ENCODE measurements around the gene ETV3L.

Gene ETV3L

GRCh38 chr1:157132616-157133167 lies 33.1 kb upstream of the ETV3L start:
- no peak for DNase-seq (ENCODE audit: low read depth in 1 of 2, low spot score in 1 of 2)

GRCh38 chr1:157132111-157132510 lies 32.5 kb upstream of the ETV3L start:
- DNase-seq (ENCODE audit: low read depth in 1 of 2, low spot score in 1 of 2) = no peak

- DNase-seq (ENCODE audit: low read depth in 1 of 2, low spot score in 1 of 2) = no peak
These were observed 31.7 kb upstream of the ETV3L start for GRCh38 chr1:157131281-157131680.

- DNase-seq (ENCODE audit: low read depth in 1 of 2, low spot score in 1 of 2) = no peak
These were observed 25.2 kb upstream of the ETV3L start for GRCh38 chr1:157124855-157125254.

- DNase-seq (ENCODE audit: low read depth in 1 of 2, low spot score in 1 of 2) = no peak
These were observed 19.8 kb upstream of the ETV3L start for GRCh38 chr1:157119448-157119847.

GRCh38 chr1:157119008-157119407 lies 19.4 kb upstream of the ETV3L start:
- no peak for DNase-seq (ENCODE audit: low read depth in 1 of 2, low spot score in 1 of 2)

GRCh38 chr1:157117527-157118057 lies 18.0 kb upstream of the ETV3L start:
- no peak for DNase-seq (ENCODE audit: low read depth in 1 of 2, low spot score in 1 of 2)

GRCh38 chr1:157116737-157117103 lies 17.1 kb upstream of the ETV3L start:
- no peak for DNase-seq (ENCODE audit: low read depth in 1 of 2, low spot score in 1 of 2)

GRCh38 chr1:157115851-157116736 lies 16.5 kb upstream of the ETV3L start:
- no peak for DNase-seq (ENCODE audit: low read depth in 1 of 2, low spot score in 1 of 2)

- DNase-seq (ENCODE audit: low read depth in 1 of 2, low spot score in 1 of 2) = no peak
These were observed 15.8 kb upstream of the ETV3L start for GRCh38 chr1:157115429-157115838.

- no peak for DNase-seq (ENCODE audit: low read depth in 1 of 2, low spot score in 1 of 2)
These were observed 14.8 kb upstream of the ETV3L start for GRCh38 chr1:157114183-157115121.

- no peak for DNase-seq (ENCODE audit: low read depth in 1 of 2, low spot score in 1 of 2)
These were observed 14.0 kb upstream of the ETV3L start for GRCh38 chr1:157113631-157114030.

GRCh38 chr1:157113106-157113505 lies 13.5 kb upstream of the ETV3L start:
- no peak for DNase-seq (ENCODE audit: low read depth in 1 of 2, low spot score in 1 of 2)

- no peak for DNase-seq (ENCODE audit: low read depth in 1 of 2, low spot score in 1 of 2)
These were observed 12.7 kb upstream of the ETV3L start for GRCh38 chr1:157112186-157112867.

- DNase-seq (ENCODE audit: low read depth in 1 of 2, low spot score in 1 of 2) = no peak
These were observed 12.0 kb upstream of the ETV3L start for GRCh38 chr1:157111396-157112165.

- no peak for DNase-seq (ENCODE audit: low read depth in 1 of 2, low spot score in 1 of 2)
These were observed 11.1 kb upstream of the ETV3L start for GRCh38 chr1:157110686-157111085.

GRCh38 chr1:157110003-157110402 lies 10.4 kb upstream of the ETV3L start:
- DNase-seq (ENCODE audit: low read depth in 1 of 2, low spot score in 1 of 2) = no peak

GRCh38 chr1:157108448-157108847 lies 8.8 kb upstream of the ETV3L start:
- no peak for DNase-seq (ENCODE audit: low read depth in 1 of 2, low spot score in 1 of 2)

- DNase-seq (ENCODE audit: low read depth in 1 of 2, low spot score in 1 of 2) = no peak
These were observed 8.1 kb upstream of the ETV3L start for GRCh38 chr1:157107702-157108101.

GRCh38 chr1:157106813-157107189 lies 7.2 kb upstream of the ETV3L start:
- DNase-seq (ENCODE audit: low read depth in 1 of 2, low spot score in 1 of 2) = no peak
